OCI-LY3 (cell line): ENCODE data around the gene RPL41.

Experiments used
- H2AFZ ChIP-seq: fragments of 200-600, 300-600 bp; shearing (Covaris generic); 2 replicates; pipeline ENCODE4 v1.6.0; 2014; ENCODE audit warnings: antibody characterized with exemption, low read depth, low read length
- H3K27ac ChIP-seq: fragments of 200-600, 300-600 bp; sonication (generic); 2 replicates; pipeline ENCODE4 v1.5.1; 2014; ENCODE audit warnings: mild to moderate bottlenecking, low read length, moderate library complexity, mixed read lengths
- H3K27me3 ChIP-seq: fragments of 200-600, 300-600 bp; sonication (generic); 2 replicates; pipeline ENCODE4 v1.6.1; 2014; ENCODE audit warnings: low read depth, low read length, mixed read lengths
- H3K36me3 ChIP-seq: fragments of 200-600, 300-600 bp; sonication (generic); replicated peaks from 2 replicates; pipeline ENCODE3; 2014; ENCODE audit warnings: low read depth, low read length, mixed read lengths
- H3K4me1 ChIP-seq: fragments of 300-600, 200-600 bp; sonication (generic); 2 replicates; pipeline ENCODE4 v1.6.1; 2014; ENCODE audit warnings: low read length, mixed read lengths
- H3K4me2 ChIP-seq: fragments of 200-600, 300-600 bp; sonication (generic); 2 replicates; pipeline ENCODE4 v1.6.1; 2014; ENCODE audit warnings: low read length, mixed read lengths
- H3K4me3 ChIP-seq: fragments of 300-600, 200-600 bp; sonication (generic); 2 replicates; pipeline ENCODE4 v1.5.1; 2014; ENCODE audit warnings: antibody characterized with exemption, mild to moderate bottlenecking, low read length, moderate library complexity
- H3K79me2 ChIP-seq: fragments of 300-600, 200-600 bp; shearing (Covaris generic); 2 replicates; pipeline ENCODE4 v1.6.1; 2014; ENCODE audit warnings: mild to moderate bottlenecking, low read length, mixed read lengths
- H3K9ac ChIP-seq: fragments of 300-600, 200-600 bp; shearing (Covaris generic); 2 replicates; pipeline ENCODE4 v1.6.0; 2014; ENCODE audit warnings: mild to moderate bottlenecking, low read length, moderate library complexity
- H3K9me3 ChIP-seq: fragments of 200-600, 300-600 bp; shearing (Covaris generic); 2 replicates; pipeline ENCODE4 v1.6.1; 2014; ENCODE audit warnings: low read length, mixed read lengths; ENCODE audit not compliant: insufficient read depth
- H4K20me1 ChIP-seq: fragments of 200-600, 300-600 bp; sonication (generic); 2 replicates; pipeline ENCODE4 v1.6.1; 2016; ENCODE audit warnings: low read length, mixed read lengths; ENCODE audit not compliant: insufficient read depth
- CTCF ChIP-seq: fragments of 200-600, 300-600 bp; sonication (generic); IDR thresholded peaks from 2 replicates; pipeline ENCODE4 v1.5.1; 2014; ENCODE audit warnings: antibody characterized with exemption, low read length, low read depth
- EZH2phosphoT487 ChIP-seq: fragments of 200-600 bp; shearing (Covaris generic); IDR thresholded peaks from 2 replicates; pipeline ENCODE4 v1.6.1; 2018; ENCODE audit warnings: antibody characterized with exemption, mixed run types, low read depth

RPL41 gene

GRCh38 chr12:56084958-56085543, 31.4 kb upstream of the RPL41 start:
- Histone ChIP-seq H3K4me1 (no peaks in the 10 kb centered on the region), H3K9ac (no peak overlapping the region), H2AFZ (no peak overlapping the region), H3K36me3 (no peaks in the 10 kb centered on the region), H3K27ac (no peak overlapping the region), H3K4me2 (no peak overlapping the region), H3K27me3 (peaks cover 33% of the 10 kb centered on the region), H3K4me3 (no peak overlapping the region), H3K9me3 (no peaks in the 10 kb centered on the region), H4K20me1 (no peaks in the 10 kb centered on the region), H3K79me2 (no peaks in the 10 kb centered on the region)
- TF ChIP-seq CTCF (peak; percentile 43), EZH2phosphoT487 (no peak)

- Histone ChIP-seq H3K9ac (no peak overlapping the region), H3K36me3 (no peaks in the 10 kb centered on the region), H3K79me2 (no peaks in the 10 kb centered on the region), H3K4me1 (no peaks in the 10 kb centered on the region), H3K27ac (no peak overlapping the region), H3K4me3 (no peak overlapping the region), H3K9me3 (no peaks in the 10 kb centered on the region), H3K4me2 (no peak overlapping the region), H3K27me3 (peaks cover 24% of the 10 kb centered on the region), H4K20me1 (no peaks in the 10 kb centered on the region), H2AFZ (no peak overlapping the region)
- TF ChIP-seq CTCF (no peak), EZH2phosphoT487 (no peak)
These were observed 30.3 kb upstream of the RPL41 start for GRCh38 chr12:56086096-56086495.

GRCh38 chr12:56086608-56087007, 29.8 kb upstream of the RPL41 start:
- Histone ChIP-seq H3K27ac (no peak overlapping the region), H3K36me3 (no peaks in the 10 kb centered on the region), H4K20me1 (no peaks in the 10 kb centered on the region), H3K79me2 (no peaks in the 10 kb centered on the region), H3K27me3 (peaks cover 26% of the 10 kb centered on the region), H3K4me2 (no peak overlapping the region), H3K9me3 (no peaks in the 10 kb centered on the region), H3K4me1 (no peaks in the 10 kb centered on the region), H3K4me3 (no peak overlapping the region), H3K9ac (no peak overlapping the region), H2AFZ (no peak overlapping the region)
- TF ChIP-seq EZH2phosphoT487 (no peak), CTCF (no peak)

- Histone ChIP-seq H3K9me3 (no peaks in the 10 kb centered on the region), H3K4me2 (no peak overlapping the region), H3K36me3 (no peaks in the 10 kb centered on the region)
These were observed 29.2 kb upstream of the RPL41 start for GRCh38 chr12:56087220-56087619.

More at GRCh38 chr12:56087220-56087619, 29.2 kb upstream of the RPL41 start:
- Histone ChIP-seq H3K9ac (no peak overlapping the region), H3K27ac (no peak overlapping the region), H3K4me1 (no peaks in the 10 kb centered on the region), H4K20me1 (no peaks in the 10 kb centered on the region), H3K27me3 (peaks cover 22% of the 10 kb centered on the region), H3K79me2 (no peaks in the 10 kb centered on the region), H3K4me3 (no peak overlapping the region), H2AFZ (no peak overlapping the region)
- TF ChIP-seq EZH2phosphoT487 (no peak), CTCF (no peak)
